PC-9 (cell line): ENCODE results near the gene DIAPH2. TPM values are rescaled to one million over a fixed set of nuclear protein-coding genes. Genes with fewer than 3 reads are reported as not detected.
A peak's percentile ranks its signal among the peaks of the same experiment; 100 is the strongest.

Experiments
- BruUV-seq: library from RNA; stranded (reverse); fragments of 400-500 nt; replicated peaks from 2 replicates; lab custom pipeline; 2021; lab: Mats Ljungman, UMichigan
- CTCF ChIA-PET: fragments of 300-600 bp; sonication (Branson Sonifier 250); formaldehyde crosslinking; loops from one replicate; lab custom pipeline; 2022; ENCODE audit warnings: antibody characterized with exemption; lab: Charles Lee
- POLR2A ChIA-PET: fragments of 300-600 bp; sonication (Branson Sonifier 250); formaldehyde crosslinking; loops from one replicate; lab custom pipeline; 2022; ENCODE audit warnings: antibody characterized with exemption; ENCODE audit not compliant: unreplicated experiment; lab: Charles Lee
- DNase-seq, 2 experiments: peaks; one replicate each; pipeline versions ENCODE4 v3.0.0 to v3.0.0-alpha.2; 2015 to 2022; ENCODE audit warnings: mixed read lengths in 1 of 2
- H2AFZ ChIP-seq: fragments of 200-600 bp; sonication (generic); 2 replicates; pipeline ENCODE4 v1.8.1; 2017; ENCODE audit warnings: antibody characterized with exemption
- H3F3A ChIP-seq: fragments of 200-600 bp; sonication (generic); 2 replicates; pipeline ENCODE4 v1.8.1; 2017; ENCODE audit warnings: antibody characterized with exemption, mild to moderate bottlenecking, low read depth; ENCODE audit not compliant: insufficient read depth
- H3K27ac ChIP-seq: fragments of 200-600 bp; sonication (generic); 2 replicates; pipeline ENCODE4 v1.6.1; 2016; ENCODE audit warnings: mixed run types
- H3K27me3 ChIP-seq: fragments of 200-600 bp; sonication (generic); 2 replicates; pipeline ENCODE4 v1.6.1; 2016; ENCODE audit warnings: low read depth, mixed run types; ENCODE audit not compliant: insufficient read depth
- H3K36me3 ChIP-seq: fragments of 200-600 bp; sonication (generic); 2 replicates; pipeline ENCODE4 v1.6.1; 2016; ENCODE audit warnings: low read depth, mixed run types
- H3K4me1 ChIP-seq: fragments of 200-600 bp; sonication (generic); replicated peaks from 2 replicates; pipeline ENCODE4 v1.6.1; 2016; ENCODE audit warnings: mixed run types; ENCODE audit not compliant: insufficient read depth
- H3K4me2 ChIP-seq: fragments of 200-600 bp; sonication (generic); 2 replicates; pipeline ENCODE4 v1.6.1; 2017; ENCODE audit warnings: mixed run types
- H3K4me3 ChIP-seq: fragments of 200-600 bp; sonication (generic); 2 replicates; pipeline ENCODE4 v1.6.1; 2016; ENCODE audit warnings: mixed run types
- H3K79me2 ChIP-seq: fragments of 200-600 bp; sonication (generic); 2 replicates; pipeline ENCODE4 v1.6.1; 2017; ENCODE audit warnings: low read depth, mixed run types
- H3K9me2 ChIP-seq: fragments of 200-600 bp; sonication (generic); 2 replicates; pipeline ENCODE4 v1.8.1; 2017; ENCODE audit warnings: mild to moderate bottlenecking; ENCODE audit not compliant: insufficient read depth
- H3K9me3 ChIP-seq: fragments of 200-600 bp; sonication (generic); 2 replicates; pipeline ENCODE4 v1.8.1; 2016; ENCODE audit warnings: low read depth; ENCODE audit not compliant: insufficient read depth
- H4K20me1 ChIP-seq: fragments of 200-600 bp; sonication (generic); 2 replicates; pipeline ENCODE4 v1.8.1; 2017; ENCODE audit not compliant: insufficient read depth
- EZH2 ChIP-seq: fragments of 200-600 bp; sonication (generic); IDR thresholded peaks from 2 replicates; pipeline ENCODE4 v1.8.0; 2017; ENCODE audit warnings: antibody characterized with exemption, low read depth
- intact Hi-C: fragments of 100-400 bp; cut with micrococcal nuclease; formaldehyde crosslinking; loops from one replicate; pipeline ENCODE4 v1.10.0; 2022; ENCODE audit not compliant: unreplicated experiment
- total RNA-seq: library from RNA; stranded (reverse); gene quantifications from 2 replicates; pipeline ENCODE4 v1.2.3, GENCODE V29; 2021
- TF ChIP-seq, protein P1 (sequence below): fragments of 200-600 bp; sonication (generic); conservative IDR thresholded peaks from 2 replicates; pipeline ENCODE4 v1.6.1; 2017; ENCODE audit warnings: mixed run types, antibody characterized with exemption, mild to moderate bottlenecking, moderate library complexity

DIAPH2 gene
- total RNA-seq, 1 experiment from 2014 or later, result 12.0 TPM

DNA sequence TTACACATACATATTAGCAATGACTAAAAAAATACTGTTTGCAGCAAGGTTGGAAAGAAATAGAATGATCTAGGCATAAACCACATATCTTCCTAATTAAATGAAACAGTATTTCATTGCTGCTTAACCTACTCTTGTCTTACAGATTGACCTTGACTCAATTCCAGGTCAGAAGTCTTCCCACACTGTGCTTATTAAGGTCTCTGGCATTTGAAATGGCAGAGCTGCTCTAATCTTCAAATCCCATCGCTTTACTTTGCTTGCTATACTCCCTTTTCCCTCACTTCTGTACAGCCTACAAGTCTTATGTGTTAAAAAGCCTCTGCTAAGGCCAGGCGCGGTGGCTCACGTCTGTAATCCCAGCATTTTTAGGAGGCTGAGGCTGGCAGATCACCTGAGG lies 623.5 kb downstream of the DIAPH2 start:
- Histone ChIP-seq H3F3A (no peaks in the 10 kb centered on the region), H3K9me2 (no peaks in the 10 kb centered on the region), H3K27ac (no peak overlapping the region), H3K27me3 (no peaks in the 10 kb centered on the region), H4K20me1 (no peaks in the 10 kb centered on the region), H3K9me3 (no peaks in the 10 kb centered on the region), H2AFZ (no peak overlapping the region), H3K4me3 (no peak overlapping the region), H3K79me2 (no peaks in the 10 kb centered on the region), H3K4me2 (no peak overlapping the region), H3K36me3 (no peaks in the 10 kb centered on the region), H3K4me1 (peaks cover 13% of the 10 kb centered on the region)
- CTCF ChIA-PET, result no interaction called here
- POLR2A ChIA-PET, result no interaction called here
- no peak for DNase-seq
- BruUV-seq, result no TSS peak
- intact Hi-C loops, result no loop called here
- no peak for TF ChIP-seq EZH2
- TF ChIP-seq, protein P1, sequence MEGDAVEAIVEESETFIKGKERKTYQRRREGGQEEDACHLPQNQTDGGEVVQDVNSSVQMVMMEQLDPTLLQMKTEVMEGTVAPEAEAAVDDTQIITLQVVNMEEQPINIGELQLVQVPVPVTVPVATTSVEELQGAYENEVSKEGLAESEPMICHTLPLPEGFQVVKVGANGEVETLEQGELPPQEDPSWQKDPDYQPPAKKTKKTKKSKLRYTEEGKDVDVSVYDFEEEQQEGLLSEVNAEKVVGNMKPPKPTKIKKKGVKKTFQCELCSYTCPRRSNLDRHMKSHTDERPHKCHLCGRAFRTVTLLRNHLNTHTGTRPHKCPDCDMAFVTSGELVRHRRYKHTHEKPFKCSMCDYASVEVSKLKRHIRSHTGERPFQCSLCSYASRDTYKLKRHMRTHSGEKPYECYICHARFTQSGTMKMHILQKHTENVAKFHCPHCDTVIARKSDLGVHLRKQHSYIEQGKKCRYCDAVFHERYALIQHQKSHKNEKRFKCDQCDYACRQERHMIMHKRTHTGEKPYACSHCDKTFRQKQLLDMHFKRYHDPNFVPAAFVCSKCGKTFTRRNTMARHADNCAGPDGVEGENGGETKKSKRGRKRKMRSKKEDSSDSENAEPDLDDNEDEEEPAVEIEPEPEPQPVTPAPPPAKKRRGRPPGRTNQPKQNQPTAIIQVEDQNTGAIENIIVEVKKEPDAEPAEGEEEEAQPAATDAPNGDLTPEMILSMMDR, result no peak

GRCh38 chrX:97309487-97310116 lies 625.0 kb downstream of the DIAPH2 start:
- Histone ChIP-seq H3K4me1 (peaks cover 13% of the 10 kb centered on the region), H3K4me2 (no peak overlapping the region; the same call in 1 of the 2 replicates), H4K20me1 (no peaks in the 10 kb centered on the region), H3F3A (no peaks in the 10 kb centered on the region), H3K4me3 (no peak overlapping the region), H2AFZ (no peak overlapping the region), H3K9me3 (no peaks in the 10 kb centered on the region), H3K79me2 (no peaks in the 10 kb centered on the region), H3K9me2 (no peaks in the 10 kb centered on the region), H3K36me3 (no peaks in the 10 kb centered on the region), H3K27ac (peak overlapping the region; percentile 51; the same call in 1 of the 2 replicates), H3K27me3 (no peaks in the 10 kb centered on the region)
- no TSS peak for BruUV-seq
- no peak for TF ChIP-seq EZH2
- TF ChIP-seq, protein P1, result no peak
- CTCF ChIA-PET, result no interaction called here
- DNase-seq, result no peak
- POLR2A ChIA-PET, result no interaction called here
- intact Hi-C loops, result no loop called here

- BruUV-seq, result no TSS peak
- Histone ChIP-seq H3K9me3 (no peaks in the 10 kb centered on the region), H2AFZ (no peak overlapping the region), H3K4me3 (no peak overlapping the region), H3K9me2 (no peaks in the 10 kb centered on the region), H4K20me1 (no peaks in the 10 kb centered on the region), H3K4me2 (no peak overlapping the region; the same call in 1 of the 2 replicates), H3K79me2 (no peaks in the 10 kb centered on the region), H3K36me3 (no peaks in the 10 kb centered on the region), H3F3A (no peaks in the 10 kb centered on the region), H3K4me1 (peaks cover 13% of the 10 kb centered on the region), H3K27me3 (no peaks in the 10 kb centered on the region), H3K27ac (no peak overlapping the region)
- CTCF ChIA-PET, result no interaction called here
- intact Hi-C loops, result no loop called here
- peak; percentile 46 to 71 for DNase-seq
- POLR2A ChIA-PET, result interaction anchor here (0.6 kb wide), 1 partner anchor 19 kb away, joined by 11 read pairs; no protein-coding TSS in a partner anchor
- no peak for TF ChIP-seq EZH2
- TF ChIP-seq, protein P1, result no peak
Measured at GRCh38 chrX:97310373-97310772, 625.7 kb downstream of the DIAPH2 start.
